ENCODE results near the gene ZSCAN31. TPM values are rescaled to one million over a fixed set of nuclear protein-coding genes. Genes with fewer than 3 reads are reported as not detected.

ZSCAN31 gene
- polyA plus RNA-seq, 1 experiment = 5.0 TPM

GRCh38 chr6:28280595-28281287 is 55.2 kb downstream of the ZSCAN31 start:
- CTCF ChIA-PET = interaction anchor here (0.8 to 1.2 kb wide), 5 partner anchors 9 to 75 kb away, joined by 3 to 4 read pairs (median 3); partner anchors contain the start of gene ZKSCAN4
- no peaks in the 10 kb centered on the region for H3K9me3 ChIP-seq (ENCODE audit: control insufficient read depth, insufficient read depth, low read length)
- DNase-seq (ENCODE audit: low read depth, low spot score) = no peak

GRCh38 chr6:28277746-28278145 is 58.2 kb downstream of the ZSCAN31 start:
- Histone ChIP-seq H3K27ac (ENCODE audit: low read depth, low read length) (no peak overlapping the region), H3K4me3 (ENCODE audit: low read depth, low read length) (no peak overlapping the region), H3K9me3 (ENCODE audit: control insufficient read depth, insufficient read depth, low read length) (no peaks in the 10 kb centered on the region), H3K27me3 (ENCODE audit: control insufficient read depth, insufficient read depth, low read length) (no peaks in the 10 kb centered on the region)
- ChIA-PET POLR2A (no interaction called here), CTCF (no interaction called here)
- TF ChIP-seq, protein P1, sequence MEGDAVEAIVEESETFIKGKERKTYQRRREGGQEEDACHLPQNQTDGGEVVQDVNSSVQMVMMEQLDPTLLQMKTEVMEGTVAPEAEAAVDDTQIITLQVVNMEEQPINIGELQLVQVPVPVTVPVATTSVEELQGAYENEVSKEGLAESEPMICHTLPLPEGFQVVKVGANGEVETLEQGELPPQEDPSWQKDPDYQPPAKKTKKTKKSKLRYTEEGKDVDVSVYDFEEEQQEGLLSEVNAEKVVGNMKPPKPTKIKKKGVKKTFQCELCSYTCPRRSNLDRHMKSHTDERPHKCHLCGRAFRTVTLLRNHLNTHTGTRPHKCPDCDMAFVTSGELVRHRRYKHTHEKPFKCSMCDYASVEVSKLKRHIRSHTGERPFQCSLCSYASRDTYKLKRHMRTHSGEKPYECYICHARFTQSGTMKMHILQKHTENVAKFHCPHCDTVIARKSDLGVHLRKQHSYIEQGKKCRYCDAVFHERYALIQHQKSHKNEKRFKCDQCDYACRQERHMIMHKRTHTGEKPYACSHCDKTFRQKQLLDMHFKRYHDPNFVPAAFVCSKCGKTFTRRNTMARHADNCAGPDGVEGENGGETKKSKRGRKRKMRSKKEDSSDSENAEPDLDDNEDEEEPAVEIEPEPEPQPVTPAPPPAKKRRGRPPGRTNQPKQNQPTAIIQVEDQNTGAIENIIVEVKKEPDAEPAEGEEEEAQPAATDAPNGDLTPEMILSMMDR (IDR thresholded peaks at IDR 0.05; ENCODE audit: low read depth, low read length) = no peak
- DNase-seq (ENCODE audit: low read depth, low spot score) = no peak

More at GRCh38 chr6:28280595-28281287, 55.2 kb downstream of the ZSCAN31 start:
- Histone ChIP-seq H3K27ac (ENCODE audit: low read depth, low read length) (no peak overlapping the region), H3K27me3 (ENCODE audit: control insufficient read depth, insufficient read depth, low read length) (no peaks in the 10 kb centered on the region), H3K4me3 (ENCODE audit: low read depth, low read length) (peak overlapping the region; percentile 86)
- TF ChIP-seq, protein P1 (IDR thresholded peaks at IDR 0.05; ENCODE audit: low read depth, low read length) = no peak
- POLR2A ChIA-PET = interaction anchor here (1.0 to 1.3 kb wide), 7 partner anchors 12 to 139 kb away, joined by 3 to 10 read pairs (median 5); partner anchors contain the start of genes ZKSCAN3, ZKSCAN8 and ZSCAN26

DNA sequence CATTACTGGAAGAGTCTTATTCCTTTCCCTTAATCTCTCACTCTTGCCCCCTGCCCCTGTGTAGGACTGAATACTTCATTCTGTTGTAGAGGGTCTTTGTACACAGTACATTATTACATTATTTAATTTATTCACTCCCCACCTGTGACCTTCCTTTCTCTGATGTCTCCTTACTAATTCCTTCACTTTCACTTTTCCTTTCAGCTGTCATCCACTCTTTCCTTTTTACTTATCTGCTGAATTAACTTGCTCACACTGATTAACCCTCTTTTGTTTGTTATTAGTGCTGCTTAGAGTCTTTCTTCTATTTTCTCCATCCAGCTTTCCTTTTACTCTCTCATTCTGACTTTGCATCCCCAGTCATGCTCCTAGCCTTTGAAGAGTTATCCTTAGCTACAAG is 61.1 kb downstream of the ZSCAN31 start:
- H3K27ac ChIP-seq (ENCODE audit: low read depth, low read length) = no peak overlapping the region
- ChIA-PET POLR2A (no interaction called here), CTCF (no interaction called here)
- DNase-seq (ENCODE audit: low read depth, low spot score) = no peak
- H3K4me3 ChIP-seq (ENCODE audit: low read depth, low read length) = no peak overlapping the region
- no peaks in the 10 kb centered on the region for H3K9me3 ChIP-seq (ENCODE audit: control insufficient read depth, insufficient read depth, low read length)
- no peaks in the 10 kb centered on the region for H3K27me3 ChIP-seq (ENCODE audit: control insufficient read depth, insufficient read depth, low read length)
- TF ChIP-seq, protein P1 (IDR thresholded peaks at IDR 0.05; ENCODE audit: low read depth, low read length) = no peak

Small RNAs within 50 kb of the gene (small RNA-seq; reads per million reads assigned to genes)
- gene AL021997.1 (ENCODE audit: insufficient read length, low read depth) = not detected
- not detected for gene AL021997.2 (ENCODE audit: insufficient read length, low read depth)

Other genes with a start within 250 kb of the ZSCAN31 start
- 2.7 and 3.2 TPM in 2 replicates for gene ZSCAN16, start 211.5 kb downstream of the ZSCAN31 start, polyA plus RNA-seq (2011; rRNA removed)
- 11.5 and 15.0 TPM in 2 replicates for gene ZKSCAN8, start 194.3 kb downstream of the ZSCAN31 start, polyA plus RNA-seq (2011; rRNA removed)
- gene ZSCAN9, start 110.9 kb downstream of the ZSCAN31 start, polyA plus RNA-seq (2011; rRNA removed) = 14.8 and 18.2 TPM in 2 replicates
- 3.7 and 4.7 TPM in 2 replicates for gene ZKSCAN4, start 83.9 kb downstream of the ZSCAN31 start, polyA plus RNA-seq (2011; rRNA removed)
- 0.52 TPM in 2 replicates for gene NKAPL, start 76.9 kb downstream of the ZSCAN31 start, polyA plus RNA-seq (2011; rRNA removed)
- 17.9 and 24.0 TPM in 2 replicates for gene ZSCAN26, start 69.0 kb downstream of the ZSCAN31 start, polyA plus RNA-seq (2011; rRNA removed)
- gene PGBD1, start 54.6 kb downstream of the ZSCAN31 start, polyA plus RNA-seq (2011; rRNA removed) = 5.6 and 7.2 TPM in 2 replicates
- 4.7 and 6.0 TPM in 2 replicates for gene ZKSCAN3, start 13.8 kb upstream of the ZSCAN31 start, polyA plus RNA-seq (2011; rRNA removed)
- 4.0 and 5.5 TPM in 2 replicates for gene ZSCAN12, start 63.6 kb upstream of the ZSCAN31 start, polyA plus RNA-seq (2011; rRNA removed)
- 3.5 and 4.6 TPM in 2 replicates for gene ZSCAN23, start 107.3 kb upstream of the ZSCAN31 start, polyA plus RNA-seq (2011; rRNA removed)
- gene GPX6, start 179.6 kb upstream of the ZSCAN31 start, polyA plus RNA-seq (2011; rRNA removed) = not detected in 2 replicates
- not detected in 2 replicates for gene GPX5, start 189.7 kb upstream of the ZSCAN31 start, polyA plus RNA-seq (2011; rRNA removed)

Data from AG04450 (cell line).